Mucosa of descending colon (tissue), 3 donors: Measurements from ENCODE around the gene AP1G1. TPM values are rescaled to one million over a fixed set of nuclear protein-coding genes. Genes with fewer than 3 reads are reported as not detected.

Experiments used
- ATAC-seq: fragments of 200-7000 bp; cut with Tn5 transposase; one replicate; pipeline ENCODE4 v1.9.1; 2020; ENCODE audit warnings: mild to moderate bottlenecking, moderate library complexity
- DNase-seq, 3 donors: peaks; one replicate each; pipeline ENCODE4 v3.0.0-alpha.2; 2020
- H3K36me3 ChIP-seq: fragments of 200-600 bp; one replicate; pipeline ENCODE4 v1.8.0; 2021; ENCODE audit warnings: low read depth, mild to moderate bottlenecking
- H3K4me1 ChIP-seq: fragments of 200-600 bp; one replicate; pipeline ENCODE4 v1.8.0; 2021; ENCODE audit warnings: low read depth, mild to moderate bottlenecking
- H3K4me3 ChIP-seq: fragments of 200-600 bp; one replicate; pipeline ENCODE4 v1.8.0; 2021; ENCODE audit warnings: mild to moderate bottlenecking
- H3K9me3 ChIP-seq: fragments of 200-600 bp; one replicate; pipeline ENCODE4 v1.8.0; 2021; ENCODE audit warnings: mild to moderate bottlenecking
- CTCF ChIP-seq: fragments of 200-600 bp; IDR thresholded peaks from one replicate; pipeline ENCODE4 v1.8.0; 2022; ENCODE audit warnings: antibody characterized with exemption, mild to moderate bottlenecking
- intact Hi-C, 2 donors: fragments of 100-400 bp; cut with DNase I in 1 of 2; cut with micrococcal nuclease in 1 of 2; formaldehyde crosslinking; loops; one replicate each; pipeline versions ENCODE4 v1.11.0 to v1.11.1; 2022; cut with DNase I, micrococcal nuclease
- total RNA-seq, 3 donors: library from RNA; stranded (reverse); fragmentation: NEBNext Ultra II Directional in 2 of 3; extraction: Animal tissue kit (Norgen Biotek cat#: 25700) in 2 of 3; gene quantifications; one replicate each; pipeline versions ENCODE4 v1.2.1 to v1.2.4, GENCODE V29; 2021 to 2023
- donor health status: DM: no; HTN: no; CAD: no; lungs with moderate emphysema.
- donor health status: DM: no; HTN: no; CAD: no.
- donor health status: DM: no; HTN: yes; CAD: no.

AP1G1 gene
- total RNA-seq, 3 donors from 2014 or later: 82.9 to 108 (median 96.7) TPM

GRCh38 chr16:71732587-71732986 lies 76.0 kb downstream of the AP1G1 start:
- DNase-seq: no peak
- peaks cover 5% of the 10 kb centered on the region for H3K36me3 ChIP-seq

GRCh38 chr16:71727551-71728324 lies 80.9 kb downstream of the AP1G1 start:
- ATAC-seq: no peak
- H3K4me1 ChIP-seq: peaks cover 32% of the 10 kb centered on the region

More at GRCh38 chr16:71732587-71732986, 76.0 kb downstream of the AP1G1 start:
- intact Hi-C loops: no loop called here
- Histone ChIP-seq H3K4me1 (no peaks in the 10 kb centered on the region), H3K9me3 (no peaks in the 10 kb centered on the region), H3K4me3 (no peak overlapping the region)
- ATAC-seq: no peak
- TF ChIP-seq CTCF: no peak

GRCh38 chr16:71726476-71727315 lies 81.9 kb downstream of the AP1G1 start:
- intact Hi-C loops: no loop called here
- Histone ChIP-seq H3K36me3 (no peaks in the 10 kb centered on the region), H3K4me3 (no peak overlapping the region), H3K4me1 (peaks cover 37% of the 10 kb centered on the region), H3K9me3 (no peaks in the 10 kb centered on the region)
- TF ChIP-seq CTCF: no peak
- DNase-seq: peak in 1 of 3 donors; percentile 34
- ATAC-seq: peak; percentile 20

More at GRCh38 chr16:71727551-71728324, 80.9 kb downstream of the AP1G1 start:
- TF ChIP-seq CTCF: no peak
- intact Hi-C loops: no loop called here
- Histone ChIP-seq H3K4me3 (no peak overlapping the region), H3K36me3 (no peaks in the 10 kb centered on the region), H3K9me3 (no peaks in the 10 kb centered on the region)
- no peak for DNase-seq

- intact Hi-C loops: no loop called here
Measured at GRCh38 chr16:71724320-71724751, 84.3 kb downstream of the AP1G1 start, which contains the start of gene PHLPP2. TSS of gene PHLPP2 (minus strand) at chr16:71724701. CDS start at chr16:71714795, 9,906 bp downstream.

More at GRCh38 chr16:71724320-71724751, 84.3 kb downstream of the AP1G1 start, which contains the start of gene PHLPP2:
- ATAC-seq: no peak
- Histone ChIP-seq H3K36me3 (no peaks in the 10 kb centered on the region), H3K4me1 (peaks cover 37% of the 10 kb centered on the region), H3K9me3 (no peaks in the 10 kb centered on the region), H3K4me3 (peak within 1 kb of the TSS; percentile 83)
- DNase-seq: no peak
- TF ChIP-seq CTCF: no peak
